Hepatocyte (in vitro differentiated cells): ENCODE results near the gene GPI. TPM values are rescaled to one million over a fixed set of nuclear protein-coding genes. Genes with fewer than 3 reads are reported as not detected.
A peak's percentile ranks its signal among the peaks of the same experiment; 100 is the strongest.

Source experiments
- DNase-seq: peaks from one replicate; pipeline ENCODE4 v3.0.0-alpha.2; 2016; ENCODE audit warnings: low spot score
- H2AFZ ChIP-seq: fragments of 200-600 bp; sonication (generic); 2 replicates; pipeline ENCODE4 v1.6.0; 2016; ENCODE audit warnings: antibody characterized with exemption, mild to moderate bottlenecking
- H3K27ac ChIP-seq: fragments of 200-600 bp; sonication (generic); 2 replicates; pipeline ENCODE4 v1.5.1; 2016; ENCODE audit warnings: mild to moderate bottlenecking
- H3K27me3 ChIP-seq: fragments of 200-600 bp; sonication (generic); 2 replicates; pipeline ENCODE4 v1.6.1; 2016
- H3K36me3 ChIP-seq: fragments of 200-600 bp; sonication (generic); replicated peaks from 2 replicates; pipeline ENCODE4 v1.5.1; 2016; ENCODE audit warnings: low read depth; ENCODE audit not compliant: insufficient read depth
- H3K4me1 ChIP-seq: fragments of 200-600 bp; sonication (generic); 2 replicates; pipeline ENCODE4 v1.5.1; 2016; ENCODE audit warnings: mild to moderate bottlenecking, moderate library complexity; ENCODE audit not compliant: insufficient read depth
- H3K4me2 ChIP-seq: fragments of 200-600 bp; sonication (generic); 2 replicates; pipeline ENCODE4 v1.6.0; 2016
- H3K4me3 ChIP-seq: fragments of 200-600 bp; sonication (generic); 2 replicates; pipeline ENCODE4 v1.5.1; 2016; ENCODE audit warnings: mild to moderate bottlenecking
- H3K79me2 ChIP-seq: fragments of 200-600 bp; sonication (generic); 2 replicates; pipeline ENCODE4 v1.6.0; 2017; ENCODE audit warnings: mild to moderate bottlenecking
- H3K9me2 ChIP-seq: fragments of 200-600 bp; sonication (generic); replicated peaks from 2 replicates; pipeline ENCODE4 v1.6.0; 2017; ENCODE audit warnings: mild to moderate bottlenecking; ENCODE audit not compliant: insufficient read depth
- H3K9me3 ChIP-seq: fragments of 200-600 bp; sonication (generic); 2 replicates; pipeline ENCODE4 v1.5.1; 2016; ENCODE audit warnings: low read depth, mild to moderate bottlenecking
- H4K20me1 ChIP-seq: fragments of 200-600 bp; sonication (generic); 2 replicates; pipeline ENCODE4 v1.6.0; 2016; ENCODE audit warnings: mild to moderate bottlenecking; ENCODE audit not compliant: insufficient read depth, poor library complexity, severe bottlenecking
- CTCF ChIP-seq: fragments of 200-600 bp; sonication (generic); IDR thresholded peaks from 2 replicates; pipeline ENCODE4 v1.5.1; 2016; ENCODE audit warnings: antibody characterized with exemption, mild to moderate bottlenecking; ENCODE audit not compliant: poor library complexity
- EZH2 ChIP-seq: fragments of 200-600 bp; sonication (generic); IDR thresholded peaks from 2 replicates; pipeline ENCODE4 v1.6.1; 2016; ENCODE audit warnings: antibody characterized with exemption, mild to moderate bottlenecking, borderline replicate concordance
- EZH2phosphoT487 ChIP-seq: fragments of 200-600 bp; sonication (generic); IDR thresholded peaks from one replicate; pipeline ENCODE4 v1.6.1; 2018; ENCODE audit warnings: antibody characterized with exemption, mild to moderate bottlenecking, low read depth, moderate library complexity; ENCODE audit not compliant: unreplicated experiment, severe bottlenecking
- WGBS: methylation state at CpG from one replicate; pipeline ENCODE4 v1.1.6; 2016; ENCODE audit warnings: low lambda C conversion rate; ENCODE audit errors: missing lambda C conversion rate; 5-methylcytosine and 5-hydroxymethylcytosine counted together
- polyA plus RNA-seq: library from polyadenylated mRNA; unstranded; fragments of >200 nt; fragmentation: Nextera tagmentation; extraction: Ambion mirVana; gene quantifications from 2 replicates; pipeline ENCODE4 v1.2.1, GENCODE V29; 2016
- total RNA-seq: library from RNA; depleted of rRNA; stranded (reverse); fragments of >200 nt; gene quantifications from 2 replicates; pipeline ENCODE4 v1.2.3, GENCODE V29; 2014

GPI gene
- total and polyA plus RNA-seq, 2 experiments from 2014 or later, result 117 to 120 TPM

- Histone ChIP-seq H3K27ac (no peak overlapping the region), H3K27me3 (no peaks in the 10 kb centered on the region), H3K9me3 (no peaks in the 10 kb centered on the region), H3K36me3 (no peaks in the 10 kb centered on the region), H3K4me2 (no peak overlapping the region), H3K4me3 (no peak overlapping the region), H4K20me1 (no peaks in the 10 kb centered on the region), H3K4me1 (no peaks in the 10 kb centered on the region), H3K79me2 (no peaks in the 10 kb centered on the region), H3K9me2 (no peaks in the 10 kb centered on the region), H2AFZ (no peak overlapping the region)
- no peak for DNase-seq
- WGBS, result 95% methylated on average over 5 of the region's 5 CpGs
- TF ChIP-seq EZH2phosphoT487 (no peak), EZH2 (no peak), CTCF (no peak)
Measured at GRCh38 chr19:34332027-34332760, 32.8 kb upstream of the GPI start.

DNA sequence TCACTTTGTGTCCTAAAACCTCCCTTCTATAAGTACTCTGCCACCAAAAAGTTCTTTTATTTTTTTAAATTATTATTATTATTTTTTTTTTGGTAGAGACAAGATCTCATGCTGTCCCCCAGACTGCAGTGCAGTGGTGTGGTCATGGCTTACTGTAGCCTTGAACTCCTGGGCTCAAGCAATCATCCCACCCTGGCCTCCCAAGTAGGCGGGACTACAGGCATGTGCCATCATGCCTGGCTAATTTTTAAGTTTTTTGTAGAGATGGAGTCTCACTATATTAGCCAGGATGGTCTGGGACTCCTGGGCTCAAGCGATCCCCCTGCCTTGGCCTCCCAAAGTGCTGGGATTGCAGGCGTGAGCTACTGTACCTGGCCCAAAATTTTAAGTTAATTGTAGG lies 29.1 kb upstream of the GPI start:
- H3K4me2 ChIP-seq, result no peak overlapping the region
- no peaks in the 10 kb centered on the region for H3K9me2 ChIP-seq
- H3K27ac ChIP-seq, result no peak overlapping the region
- H3K4me3 ChIP-seq, result no peak overlapping the region
- H3K36me3 ChIP-seq, result no peaks in the 10 kb centered on the region
- H3K79me2 ChIP-seq, result no peaks in the 10 kb centered on the region
- 92% methylated on average over 3 of the region's 3 CpGs for WGBS
- no peak for DNase-seq
- H3K4me1 ChIP-seq, result no peaks in the 10 kb centered on the region
- TF ChIP-seq EZH2, result no peak
- no peak for TF ChIP-seq EZH2phosphoT487
- no peak for TF ChIP-seq CTCF
- no peaks in the 10 kb centered on the region for H4K20me1 ChIP-seq
- no peaks in the 10 kb centered on the region for H3K9me3 ChIP-seq
- no peak overlapping the region for H2AFZ ChIP-seq
- no peaks in the 10 kb centered on the region for H3K27me3 ChIP-seq

- Histone ChIP-seq H3K9me3 (no peaks in the 10 kb centered on the region), H3K36me3 (no peaks in the 10 kb centered on the region), H2AFZ (no peak overlapping the region), H3K79me2 (no peaks in the 10 kb centered on the region), H3K9me2 (no peaks in the 10 kb centered on the region), H3K4me2 (no peak overlapping the region), H3K27ac (no peak overlapping the region), H3K4me3 (no peak overlapping the region), H3K27me3 (no peaks in the 10 kb centered on the region), H4K20me1 (no peaks in the 10 kb centered on the region), H3K4me1 (no peaks in the 10 kb centered on the region)
- peak; percentile 70 for TF ChIP-seq CTCF
- no peak for TF ChIP-seq EZH2phosphoT487
- DNase-seq, result peak; percentile 63
- WGBS, result 16% methylated on average over 1 of the region's 1 CpG
Measured at GRCh38 chr19:34336781-34337271, 28.2 kb upstream of the GPI start.
